HG03378 (cell line): ENCODE measurements around the gene SH3GLB1.

Experiments used
- ATAC-seq: cut with Tn5 transposase; IDR thresholded peaks from one replicate; pipeline ENCODE4 v1.9.1; 2021; ENCODE audit warnings: mild to moderate bottlenecking, moderate library complexity; ENCODE audit not compliant: unreplicated experiment

Gene SH3GLB1

GRCh38 chr1:86731416-86731815 lies 27.0 kb downstream of the SH3GLB1 start:
- no peak for ATAC-seq

GRCh38 chr1:86733340-86733739 lies 29.0 kb downstream of the SH3GLB1 start:
- no peak for ATAC-seq

- ATAC-seq: peak; percentile 83
These were observed 35.5 kb downstream of the SH3GLB1 start for GRCh38 chr1:86739648-86740509.

GRCh38 chr1:86741947-86742572 lies 37.7 kb downstream of the SH3GLB1 start:
- no peak for ATAC-seq

DNA sequence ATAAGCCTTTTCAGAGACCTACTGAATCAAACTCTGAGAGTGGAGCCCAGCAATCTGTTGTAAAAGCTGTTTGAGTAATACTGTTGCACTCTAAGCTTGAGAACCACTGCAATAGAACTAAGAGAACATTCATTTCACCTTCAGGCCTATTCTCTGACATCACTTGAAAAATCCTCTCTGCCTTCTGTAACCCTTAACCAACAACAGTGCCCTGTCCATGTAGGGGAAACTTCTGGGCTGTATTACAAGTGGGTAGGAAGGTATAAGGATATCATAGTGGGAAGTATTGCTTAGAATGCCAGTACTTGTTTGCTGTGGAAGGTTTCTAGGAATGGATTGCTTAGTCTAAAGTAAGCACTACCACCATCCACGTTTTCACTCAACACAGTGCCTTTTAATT lies 42.9 kb downstream of the SH3GLB1 start:
- ATAC-seq: no peak

GRCh38 chr1:86748622-86749373 lies 44.4 kb downstream of the SH3GLB1 start:
- ATAC-seq: no peak

DNA sequence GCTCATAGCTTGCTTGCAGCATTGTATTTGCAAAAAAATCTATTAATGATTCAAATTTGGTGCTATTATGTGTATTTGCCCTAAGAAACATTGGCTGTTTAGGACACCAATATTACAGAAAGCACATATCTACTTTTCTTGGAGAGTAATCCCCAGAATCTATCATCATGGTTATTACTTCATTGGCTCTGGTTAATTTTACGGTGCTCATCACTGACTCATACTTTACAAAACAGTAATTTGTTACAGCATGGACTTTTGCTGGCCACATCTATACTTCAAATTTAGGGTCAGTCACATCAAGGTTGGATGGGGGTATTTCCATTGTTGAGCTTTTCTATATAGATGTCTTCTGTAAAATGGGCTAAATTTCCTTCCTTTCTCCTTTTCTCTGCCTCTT lies 45.7 kb downstream of the SH3GLB1 start:
- ATAC-seq: no peak

- ATAC-seq: no peak
These were observed 46.2 kb downstream of the SH3GLB1 start for GRCh38 chr1:86750530-86750929.

DNA sequence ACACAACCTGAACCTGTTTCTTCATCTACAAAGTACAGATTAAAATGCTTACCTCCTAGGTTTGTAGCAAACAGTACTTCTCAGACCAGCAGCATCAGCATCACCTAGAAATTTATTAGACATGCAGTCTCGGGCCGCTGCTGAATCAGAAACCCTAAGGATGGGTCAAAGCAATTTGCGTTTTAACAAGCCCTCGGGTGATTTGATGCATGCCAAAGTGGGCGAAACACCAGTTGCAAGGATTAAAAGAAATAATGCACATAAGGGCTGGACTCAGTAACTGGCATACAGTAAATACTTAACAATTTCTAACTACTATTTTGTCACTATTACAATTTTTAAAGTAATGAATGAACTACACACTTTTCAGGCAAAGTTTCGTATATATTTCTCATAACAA lies 47.5 kb downstream of the SH3GLB1 start:
- ATAC-seq: no peak

DNA sequence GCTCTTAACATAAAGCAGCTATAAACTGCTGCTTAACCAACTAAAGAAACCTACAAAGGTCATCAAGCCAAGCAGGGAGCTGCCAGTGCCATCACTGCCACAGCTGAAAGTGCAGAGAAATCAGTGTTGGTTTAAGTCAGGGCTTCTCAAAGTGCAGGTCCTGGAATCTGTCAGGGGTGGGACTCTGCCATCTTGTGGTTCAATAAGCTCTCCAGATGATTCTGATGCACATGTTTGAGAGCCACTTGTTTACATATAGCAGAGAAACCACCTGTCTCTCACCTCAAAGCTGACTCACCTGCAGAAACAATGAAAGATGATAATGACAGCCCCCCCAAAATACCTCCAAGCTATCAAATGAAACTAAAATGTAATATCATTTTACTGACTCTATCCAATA lies 49.3 kb downstream of the SH3GLB1 start:
- ATAC-seq: no peak

DNA sequence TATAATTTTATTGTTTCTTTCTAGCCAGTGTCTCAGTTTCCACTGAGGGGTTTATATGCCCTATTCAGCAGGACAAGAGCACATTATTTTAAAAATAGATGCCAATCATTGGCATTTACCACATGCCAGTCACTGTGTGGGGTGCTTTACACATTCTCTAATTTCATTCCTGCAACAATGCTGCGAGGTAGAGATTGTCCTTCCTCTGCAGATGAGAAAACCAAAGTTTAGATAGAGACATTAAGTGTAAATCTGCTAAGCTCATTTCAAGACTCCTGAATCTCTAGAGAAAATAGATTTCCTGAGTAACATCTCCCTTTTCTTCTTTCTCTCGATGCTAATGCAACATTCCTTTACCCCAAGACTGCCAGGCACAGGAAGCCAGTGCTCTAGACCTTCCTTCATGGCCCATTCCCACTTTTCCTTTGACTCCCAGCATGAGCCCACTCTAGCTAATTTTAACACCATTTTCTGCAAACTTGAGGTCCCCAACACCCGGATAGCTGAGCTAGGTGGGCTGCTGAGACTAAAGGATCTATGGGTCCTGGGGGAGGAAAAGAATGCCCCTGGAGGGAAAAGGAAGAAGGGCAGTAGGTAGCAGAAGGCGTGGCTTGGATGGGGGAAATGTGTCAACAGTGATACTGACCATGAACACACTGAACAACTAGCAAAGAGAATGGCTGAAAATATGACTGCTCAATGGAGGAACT lies 50.0 kb downstream of the SH3GLB1 start:
- ATAC-seq: no peak

DNA sequence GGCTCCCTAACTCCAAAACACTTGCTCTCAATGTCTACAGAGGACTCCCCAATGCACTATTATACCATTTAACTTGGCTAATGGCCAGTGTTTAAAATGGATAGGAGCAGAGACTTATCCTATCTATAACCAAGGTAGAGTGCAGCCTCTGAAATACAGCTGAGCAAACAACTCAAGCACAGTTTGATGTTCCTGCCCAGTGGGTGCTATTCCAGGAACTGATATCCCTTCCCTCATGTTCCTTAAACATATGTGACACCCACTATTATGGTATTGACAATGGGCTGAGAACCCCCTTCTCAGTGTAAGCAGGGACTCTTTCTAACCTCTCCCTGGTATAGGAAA lies 51.7 kb downstream of the SH3GLB1 start:
- no peak for ATAC-seq

GRCh38 chr1:86757272-86757984 lies 53.1 kb downstream of the SH3GLB1 start:
- no peak for ATAC-seq

GRCh38 chr1:86758570-86758969 lies 54.2 kb downstream of the SH3GLB1 start:
- ATAC-seq: no peak

- no peak for ATAC-seq
These were observed 55.8 kb downstream of the SH3GLB1 start for GRCh38 chr1:86760199-86760598.

DNA sequence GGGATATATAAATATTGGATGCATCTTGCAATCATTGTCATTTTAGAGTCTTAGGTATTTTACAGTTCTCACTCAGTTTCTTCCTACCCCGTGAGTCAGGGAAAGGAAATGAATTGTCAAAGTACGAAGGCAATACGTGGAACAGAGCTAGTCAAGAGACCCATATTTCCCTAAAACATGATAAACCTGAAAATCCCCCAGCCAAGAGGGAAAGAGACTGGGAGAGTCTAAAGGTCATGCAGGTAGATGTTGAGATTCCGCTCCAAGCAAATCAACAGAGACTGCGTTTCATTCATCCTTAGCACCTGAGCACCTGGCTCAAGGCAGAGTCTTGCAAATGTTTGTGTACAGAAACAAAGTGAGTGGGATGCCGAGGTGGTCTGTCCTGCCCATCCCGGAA lies 58.0 kb downstream of the SH3GLB1 start:
- ATAC-seq: no peak

DNA sequence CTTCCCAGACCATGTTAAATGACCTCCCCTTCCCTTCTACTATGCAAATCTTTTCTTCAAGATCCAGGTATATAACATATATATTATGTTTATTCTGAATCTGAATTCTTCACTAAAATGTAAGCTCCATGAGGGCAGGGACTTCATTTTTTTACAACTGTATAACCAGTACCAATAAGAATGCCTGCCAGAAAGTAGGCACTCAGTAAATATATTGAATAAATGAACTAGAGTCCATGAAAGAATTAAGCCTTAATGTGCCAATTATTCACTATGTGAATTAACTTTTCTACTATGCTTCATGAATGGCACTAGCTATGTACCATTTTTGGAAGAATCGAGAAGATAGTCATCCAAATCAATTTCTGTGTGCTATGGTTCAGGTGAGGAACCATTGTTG lies 60.1 kb downstream of the SH3GLB1 start:
- ATAC-seq: no peak

DNA sequence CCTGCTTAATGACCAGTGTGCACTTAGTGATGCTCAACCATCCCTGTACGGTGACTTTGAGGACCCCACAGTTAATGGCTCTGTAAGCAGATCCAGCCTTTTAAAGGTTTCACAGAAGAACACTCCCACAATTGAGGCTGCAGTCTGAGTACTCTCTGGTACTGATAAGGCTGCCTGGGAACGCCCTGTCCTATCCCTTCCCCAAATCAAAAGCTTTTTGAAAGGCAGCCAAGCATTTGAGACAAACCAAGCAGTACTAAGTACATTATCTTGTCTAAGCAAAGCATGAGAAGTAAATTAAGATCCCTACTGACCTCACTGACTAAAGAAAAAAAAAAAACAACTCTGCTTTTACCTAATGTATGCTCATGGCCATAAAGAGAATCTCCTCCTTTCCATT lies 60.7 kb downstream of the SH3GLB1 start:
- no peak for ATAC-seq

DNA sequence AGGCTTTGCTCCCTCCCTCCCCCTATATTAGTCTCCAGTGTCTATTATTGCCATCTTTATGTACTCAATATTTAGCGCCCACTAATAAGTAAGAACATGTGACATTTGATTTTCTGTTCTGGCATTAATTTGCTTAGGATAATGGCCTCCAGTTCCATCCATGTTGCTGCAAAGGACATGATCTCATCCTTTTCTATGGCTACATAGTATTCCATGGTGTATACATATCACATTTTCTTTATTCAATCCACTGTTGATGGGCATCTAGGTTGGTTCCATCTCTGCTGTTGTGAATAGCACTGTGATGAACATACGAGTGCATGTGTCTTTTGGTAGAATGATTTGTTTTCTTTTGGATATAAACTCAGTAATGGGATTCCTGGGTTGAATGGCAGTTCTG lies 61.3 kb downstream of the SH3GLB1 start:
- no peak for ATAC-seq

DNA sequence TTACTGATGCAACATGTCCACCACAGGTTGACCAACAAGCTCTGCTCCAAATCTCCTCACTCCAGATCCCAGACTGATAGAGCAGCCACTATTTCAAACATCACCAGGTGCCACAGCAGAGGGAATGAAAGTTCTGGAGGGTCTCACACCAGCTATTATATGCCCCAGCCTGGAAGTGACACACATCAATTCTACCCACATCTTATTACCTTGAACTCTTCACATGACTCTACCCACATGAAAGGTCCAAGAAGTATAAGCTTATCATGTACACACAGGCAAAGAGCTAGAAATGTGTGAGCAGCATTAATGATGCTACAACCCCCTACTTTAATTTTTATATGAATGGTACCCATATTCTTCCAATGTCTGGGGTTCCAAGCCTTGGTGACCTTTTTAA lies 64.2 kb downstream of the SH3GLB1 start:
- no peak for ATAC-seq

- no peak for ATAC-seq
These were observed 64.7 kb downstream of the SH3GLB1 start for GRCh38 chr1:86769065-86769464.
